Omental fat pad (tissue), 4 donors: ENCODE measurements around the gene DDX41. TPM values are rescaled to one million over a fixed set of nuclear protein-coding genes. Genes with fewer than 3 reads are reported as not detected.

Source experiments
- ATAC-seq: fragments of 150-250 bp; one replicate; pipeline ENCODE4 v1.9.1; 2016; ENCODE audit warnings: mild to moderate bottlenecking, moderate library complexity; ENCODE audit not compliant: low FRiP score
- DNase-seq: peaks from one replicate; pipeline ENCODE4 v3.0.0-alpha.2; 2019; ENCODE audit warnings: low spot score
- CTCF ChIP-seq, 3 donors: fragments of 450-650 bp; IDR thresholded peaks; one replicate each; pipeline ENCODE4 v1.5.1; 2016 to 2017; ENCODE audit warnings: antibody characterized with exemption in 3 of 3, mild to moderate bottlenecking in 3 of 3, moderate library complexity in 2 of 3
- total RNA-seq, 4 donors: library from RNA; depleted of rRNA; stranded (reverse); fragments of >200 nt; gene quantifications; one replicate each; pipeline ENCODE4 v1.1.0, GENCODE V29; 2016

Gene DDX41
- total RNA-seq, 4 donors from 2014 or later: 66.2 to 93.7 (median 73.6) TPM

DNA sequence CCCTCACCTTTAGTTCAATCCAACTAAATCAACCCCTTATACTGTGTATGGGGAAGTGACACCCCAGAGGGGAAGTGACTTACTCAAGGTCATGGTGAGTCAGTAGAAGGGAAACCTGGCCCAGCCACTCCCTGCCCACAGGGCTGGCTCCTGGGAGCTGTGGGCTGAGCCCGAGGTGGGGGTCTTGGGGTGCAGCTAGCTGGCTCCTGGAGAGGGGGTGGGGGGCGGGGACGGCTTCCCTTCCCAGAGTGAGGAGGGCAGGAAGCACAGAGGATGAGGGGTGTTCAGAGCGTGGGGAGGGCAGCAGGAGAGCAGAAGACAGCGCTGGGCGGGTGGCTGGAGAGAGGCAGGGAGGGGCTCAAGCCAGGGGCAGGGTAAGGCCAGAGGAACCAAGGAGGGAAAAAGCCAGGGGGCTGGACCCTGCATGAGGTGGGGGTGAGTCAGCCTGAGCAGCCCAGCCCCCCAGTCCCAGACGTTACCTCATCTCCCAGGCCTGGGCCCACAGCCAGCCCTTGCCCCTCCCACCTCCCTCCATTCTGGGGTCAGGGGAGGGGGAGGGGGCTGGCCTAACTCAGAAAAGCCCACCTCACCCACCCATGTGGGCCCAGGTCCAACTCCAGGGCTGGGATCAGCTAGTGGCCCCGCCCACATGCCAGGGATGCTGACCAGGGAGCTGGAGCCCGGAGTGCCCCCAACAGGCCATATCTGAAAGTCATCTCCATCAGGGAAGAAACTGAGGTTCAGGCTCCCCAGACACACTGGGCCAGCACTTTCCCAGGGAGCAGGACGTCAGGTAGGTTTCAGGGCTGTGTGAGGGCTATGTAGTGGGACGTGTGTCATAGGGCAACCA, 22.2 kb downstream of the DDX41 start:
- peak in 1 of 3 donors; percentile 3 for TF ChIP-seq CTCF (IDR thresholded peaks at IDR 0.05)
- ATAC-seq (peak; percentile 21), DNase-seq (peak; percentile 53)

DNA sequence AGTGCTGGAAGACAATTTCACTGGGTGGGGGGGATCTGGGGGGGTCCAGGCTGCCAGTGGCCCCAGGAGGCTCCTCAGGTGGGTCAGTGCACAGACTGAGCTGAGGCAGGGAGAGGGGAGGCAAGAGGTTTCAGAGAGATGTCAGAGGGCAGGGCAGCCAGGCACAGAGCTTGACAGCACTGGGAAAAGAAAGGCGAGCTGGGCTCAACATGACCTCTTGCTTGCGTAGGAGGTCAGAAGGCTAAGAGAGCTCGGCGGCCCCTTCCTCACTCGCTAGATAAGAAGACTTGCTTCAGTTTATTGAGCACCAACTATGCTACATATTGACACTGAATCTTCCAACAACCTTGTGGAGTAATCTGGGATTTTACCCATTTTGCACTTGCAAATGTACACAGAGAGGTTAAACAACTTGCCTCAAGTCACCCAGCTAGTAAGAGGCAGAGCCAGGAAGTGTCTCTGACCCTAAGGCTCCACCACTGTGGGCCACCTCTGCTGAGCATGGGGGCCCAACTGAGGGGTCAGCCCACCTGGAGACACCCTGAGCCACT, 22.9 kb downstream of the DDX41 start:
- ATAC-seq (no peak), DNase-seq (no peak)
- TF ChIP-seq CTCF (IDR thresholded peaks at IDR 0.05): no peak

DNA sequence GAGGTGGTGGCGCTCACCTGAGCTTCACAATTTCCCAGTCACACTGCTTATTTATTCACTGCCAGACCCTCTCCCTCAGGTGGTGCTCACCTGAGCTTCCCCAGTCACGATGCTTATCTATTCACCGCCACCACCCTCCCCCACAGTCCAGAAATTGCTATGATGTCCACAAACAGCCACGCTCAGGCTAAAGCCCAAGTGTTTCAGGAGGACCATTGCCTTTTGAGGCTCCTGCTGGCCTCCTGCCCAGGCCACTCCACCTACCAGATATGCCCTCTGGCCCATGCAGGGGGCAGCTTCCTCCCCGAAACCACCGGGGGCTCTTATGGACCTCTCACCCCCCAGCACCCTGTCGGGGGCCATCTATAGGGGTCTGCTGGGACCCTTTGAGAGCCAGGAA, 23.9 kb downstream of the DDX41 start:
- ATAC-seq (no peak), DNase-seq (no peak)
- TF ChIP-seq CTCF (IDR thresholded peaks at IDR 0.05): no peak

DNA sequence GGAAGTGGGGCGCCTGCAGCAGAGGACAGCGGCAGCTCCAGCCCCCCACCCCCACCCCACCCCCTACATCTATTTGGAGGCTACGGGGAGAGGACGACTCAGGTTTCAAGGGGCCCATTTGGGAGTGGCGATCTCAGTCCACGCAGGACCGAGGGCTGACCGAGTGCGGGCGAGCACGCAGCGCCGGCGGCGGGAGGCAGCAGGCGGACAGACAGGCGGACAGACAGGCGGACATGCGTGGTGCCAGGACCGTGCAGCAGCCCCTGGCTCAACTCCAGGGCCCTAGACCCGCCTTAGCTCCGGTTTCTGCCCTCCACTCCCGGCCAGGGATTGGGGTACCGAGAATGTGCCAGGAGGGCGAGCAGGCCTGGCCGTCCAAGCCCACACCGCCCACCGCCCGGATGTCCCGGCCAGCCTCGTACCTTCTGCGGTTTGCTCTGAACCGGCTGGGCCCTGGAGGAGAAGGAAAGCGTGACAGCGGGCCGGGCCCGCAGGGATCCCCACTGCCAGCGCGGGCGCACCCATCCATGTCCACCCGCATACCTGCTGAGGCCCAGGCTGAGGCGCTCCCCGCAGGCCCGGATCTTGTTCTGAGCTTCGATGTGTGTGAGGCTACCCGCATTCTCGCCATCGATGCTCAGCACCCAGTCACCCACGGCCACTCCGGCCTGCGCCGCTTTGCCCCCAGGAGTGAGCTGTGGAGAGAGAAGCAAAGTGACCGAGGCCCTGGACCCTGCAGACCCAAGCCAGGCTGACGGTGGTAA, 24.6 kb downstream of the DDX41 start:
- no peak for TF ChIP-seq CTCF (IDR thresholded peaks at IDR 0.05)
- ATAC-seq (no peak), DNase-seq (no peak)

GRCh38 chr5:177491429-177491945, 25.3 kb downstream of the DDX41 start:
- DNase-seq: no peak
- no peak for ATAC-seq
- no peak for TF ChIP-seq CTCF (IDR thresholded peaks at IDR 0.05)

- no peak for TF ChIP-seq CTCF (IDR thresholded peaks at IDR 0.05)
- DNase-seq (no peak), ATAC-seq (no peak)
These were observed 25.8 kb downstream of the DDX41 start for GRCh38 chr5:177490992-177491391.
